Subcutaneous adipose tissue (tissue), 4 donors: Measurements from ENCODE around the gene OR5L1. TPM values are rescaled to one million over a fixed set of nuclear protein-coding genes. Genes with fewer than 3 reads are reported as not detected.

Experiments used
- total RNA-seq, 4 donors: library from RNA; depleted of rRNA; stranded (reverse); fragments of >200 nt; gene quantifications; one replicate each; pipeline ENCODE4 v1.1.0, GENCODE V29; 2016
- TF ChIP-seq, protein P1 (sequence below): fragments of 450-650 bp; IDR thresholded peaks from one replicate; pipeline ENCODE4 v1.5.1; 2016; ENCODE audit warnings: low read depth, mild to moderate bottlenecking, control low read depth, antibody characterized with exemption, moderate library complexity

Gene OR5L1
- not detected for total RNA-seq

- TF ChIP-seq, protein P1, sequence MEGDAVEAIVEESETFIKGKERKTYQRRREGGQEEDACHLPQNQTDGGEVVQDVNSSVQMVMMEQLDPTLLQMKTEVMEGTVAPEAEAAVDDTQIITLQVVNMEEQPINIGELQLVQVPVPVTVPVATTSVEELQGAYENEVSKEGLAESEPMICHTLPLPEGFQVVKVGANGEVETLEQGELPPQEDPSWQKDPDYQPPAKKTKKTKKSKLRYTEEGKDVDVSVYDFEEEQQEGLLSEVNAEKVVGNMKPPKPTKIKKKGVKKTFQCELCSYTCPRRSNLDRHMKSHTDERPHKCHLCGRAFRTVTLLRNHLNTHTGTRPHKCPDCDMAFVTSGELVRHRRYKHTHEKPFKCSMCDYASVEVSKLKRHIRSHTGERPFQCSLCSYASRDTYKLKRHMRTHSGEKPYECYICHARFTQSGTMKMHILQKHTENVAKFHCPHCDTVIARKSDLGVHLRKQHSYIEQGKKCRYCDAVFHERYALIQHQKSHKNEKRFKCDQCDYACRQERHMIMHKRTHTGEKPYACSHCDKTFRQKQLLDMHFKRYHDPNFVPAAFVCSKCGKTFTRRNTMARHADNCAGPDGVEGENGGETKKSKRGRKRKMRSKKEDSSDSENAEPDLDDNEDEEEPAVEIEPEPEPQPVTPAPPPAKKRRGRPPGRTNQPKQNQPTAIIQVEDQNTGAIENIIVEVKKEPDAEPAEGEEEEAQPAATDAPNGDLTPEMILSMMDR: no peak
Observed at GRCh38 chr11:55811067-55811466, at the start of gene OR5L1. TSS of gene OR5L1 (plus strand) at chr11:55811367. CDS start at chr11:55811467, 100 bp downstream.

- TF ChIP-seq, protein P1: no peak
Observed at GRCh38 chr11:55773138-55773537, 38.0 kb upstream of the OR5L1 start, which contains the start of gene OR5D13. TSS of gene OR5D13 (plus strand) at chr11:55773438. CDS start at chr11:55773438, 0 bp downstream.

DNA sequence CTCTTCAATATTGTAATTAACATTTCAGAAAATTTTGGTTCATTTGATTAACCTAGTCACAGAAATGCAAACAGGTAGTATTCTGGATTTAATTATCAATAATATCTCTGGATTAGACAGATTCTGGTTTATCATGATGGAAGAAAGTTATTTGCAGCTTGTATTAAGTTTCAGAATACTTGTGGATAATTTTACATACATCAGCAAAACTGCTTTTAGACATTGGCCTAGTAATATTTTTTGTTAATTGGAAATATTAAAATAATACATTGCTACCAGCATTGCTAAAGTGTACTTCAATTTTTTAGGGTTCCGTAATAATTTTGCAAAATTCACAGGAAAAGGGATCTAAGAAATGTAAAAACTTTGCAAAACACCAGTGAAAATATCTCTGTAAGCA is 19.6 kb upstream of the OR5L1 start:
- TF ChIP-seq, protein P1: no peak

DNA sequence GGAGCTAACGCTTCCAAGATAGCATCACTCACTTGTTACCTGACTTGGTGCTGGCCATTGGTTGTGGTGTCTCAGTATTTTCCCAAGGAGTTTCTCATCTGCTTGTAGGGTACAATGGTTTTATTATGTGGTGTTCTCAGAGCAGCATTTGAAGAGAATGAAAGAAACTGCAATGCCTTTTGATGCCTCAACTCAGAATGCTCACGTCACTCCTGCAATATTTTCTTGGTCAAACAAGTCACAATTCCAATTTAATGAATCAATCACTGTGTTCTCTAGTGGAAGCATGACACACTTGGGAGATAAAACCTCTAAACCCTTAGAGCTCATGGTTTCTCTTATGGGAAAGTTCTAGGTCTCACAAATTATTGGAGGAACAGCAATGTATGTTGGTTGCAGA is 17.8 kb upstream of the OR5L1 start:
- TF ChIP-seq, protein P1: no peak

DNA sequence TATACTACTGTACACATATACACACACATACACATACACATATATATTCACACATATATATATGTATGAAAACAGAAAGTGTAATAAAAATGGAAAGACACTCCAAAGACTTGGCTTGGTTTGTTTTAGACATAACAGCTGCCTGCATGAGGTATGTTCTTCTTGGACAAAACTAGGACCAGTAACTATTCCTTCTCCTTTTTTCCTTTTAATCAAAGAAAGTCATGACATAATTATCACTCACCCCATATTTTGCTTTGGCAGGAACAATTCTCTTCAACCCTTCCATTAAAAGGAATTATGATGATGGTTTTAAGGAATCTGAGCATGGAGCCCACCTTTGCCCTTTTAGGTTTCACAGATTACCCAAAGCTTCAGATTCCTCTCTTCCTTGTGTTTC is 15.9 kb upstream of the OR5L1 start, which contains the start of gene OR5D14:
OR5D14 (plus strand) TSS at position 301 of the 400 bp plus-strand sequence; CDS start at position 301, 0 bp downstream.
- TF ChIP-seq, protein P1: no peak

GRCh38 chr11:55806248-55806647 is 4.9 kb upstream of the OR5L1 start:
- TF ChIP-seq, protein P1: no peak

DNA sequence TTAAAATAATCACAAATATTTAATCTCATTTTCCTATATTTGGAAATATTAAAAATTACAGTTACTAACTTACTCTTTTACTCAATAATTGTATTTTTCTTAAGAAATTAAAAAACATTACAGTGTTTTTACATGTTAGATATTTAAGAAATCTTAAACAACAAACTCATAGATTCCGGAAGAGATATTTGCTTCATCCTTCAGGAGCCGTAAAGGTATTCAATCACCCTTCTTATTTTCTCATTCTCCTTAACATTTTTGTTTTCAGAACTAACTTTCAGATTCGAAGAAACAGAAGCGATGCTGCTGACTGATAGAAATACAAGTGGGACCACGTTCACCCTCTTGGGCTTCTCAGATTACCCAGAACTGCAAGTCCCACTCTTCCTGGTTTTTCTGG is 8.2 kb downstream of the OR5L1 start, which contains the start of gene OR5D18:
OR5D18 (plus strand) TSS at position 301 of the 400 bp plus-strand sequence; CDS start at position 301, 0 bp downstream.
- TF ChIP-seq, protein P1: no peak
